ENCODE results near the gene SLAIN1. TPM values are rescaled to one million over a fixed set of nuclear protein-coding genes. Genes with fewer than 3 reads are reported as not detected.

Gene SLAIN1
- total RNA-seq, 3 donors from 2014 or later = 20.8 to 23.0 (median 22.0) TPM

DNA sequence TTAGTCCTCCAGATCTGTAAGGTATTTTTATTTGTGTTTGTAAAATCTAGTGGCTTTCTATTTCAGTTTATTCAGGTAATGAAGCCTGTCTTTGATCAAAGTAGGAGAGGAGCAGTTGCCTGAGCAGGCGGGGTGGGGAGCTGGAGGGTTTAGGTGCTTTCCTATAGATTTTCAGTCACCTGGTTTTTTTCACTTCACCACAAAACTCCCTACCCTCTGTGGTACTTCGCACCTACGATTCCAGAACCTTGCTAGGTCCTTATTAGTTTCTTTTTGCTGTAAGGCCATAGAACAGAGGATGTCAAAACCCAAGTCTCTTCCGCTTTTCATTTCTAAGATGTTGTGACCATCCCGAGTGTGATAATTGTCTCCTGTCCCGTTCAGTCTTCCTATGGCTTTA lies 26.6 kb downstream of the SLAIN1 start:
- Mint-ChIP-seq H3K9me3 (no peaks in the 10 kb centered on the region), H3K4me1 (ENCODE audit: low read depth) (peaks cover 29% of the 10 kb centered on the region), H3K36me3 (ENCODE audit: insufficient read depth) (peaks cover 53% of the 10 kb centered on the region), H3K4me3 (no peak overlapping the region), H3K27me3 (ENCODE audit: low read depth) (no peaks in the 10 kb centered on the region)
- DNase-seq (no peak), ATAC-seq (no peak)

DNA sequence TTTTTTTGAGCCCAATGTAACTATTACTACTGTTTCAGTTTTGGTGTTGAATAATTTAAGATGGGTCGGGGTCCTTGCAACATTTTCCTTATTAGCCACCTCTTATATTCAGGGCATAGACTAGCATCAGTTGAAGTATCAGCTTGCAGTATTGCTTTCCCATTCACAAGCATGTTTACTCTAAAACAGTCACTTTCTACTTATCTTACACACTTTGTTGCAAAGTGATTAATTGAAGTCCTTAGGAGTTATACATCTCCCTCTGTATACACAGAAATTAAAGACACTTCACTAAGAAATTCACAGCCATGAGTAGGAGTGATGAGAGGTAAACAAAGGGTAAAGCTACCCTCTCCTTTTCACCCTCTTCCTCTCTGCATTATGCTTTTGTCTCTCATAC lies 27.6 kb downstream of the SLAIN1 start:
- Mint-ChIP-seq H3K36me3 (ENCODE audit: insufficient read depth) (peaks cover 61% of the 10 kb centered on the region), H3K9me3 (no peaks in the 10 kb centered on the region), H3K27me3 (ENCODE audit: low read depth) (no peaks in the 10 kb centered on the region), H3K4me3 (no peak overlapping the region), H3K4me1 (ENCODE audit: low read depth) (peaks cover 39% of the 10 kb centered on the region)
- no peak for ATAC-seq
- DNase-seq = no peak

DNA sequence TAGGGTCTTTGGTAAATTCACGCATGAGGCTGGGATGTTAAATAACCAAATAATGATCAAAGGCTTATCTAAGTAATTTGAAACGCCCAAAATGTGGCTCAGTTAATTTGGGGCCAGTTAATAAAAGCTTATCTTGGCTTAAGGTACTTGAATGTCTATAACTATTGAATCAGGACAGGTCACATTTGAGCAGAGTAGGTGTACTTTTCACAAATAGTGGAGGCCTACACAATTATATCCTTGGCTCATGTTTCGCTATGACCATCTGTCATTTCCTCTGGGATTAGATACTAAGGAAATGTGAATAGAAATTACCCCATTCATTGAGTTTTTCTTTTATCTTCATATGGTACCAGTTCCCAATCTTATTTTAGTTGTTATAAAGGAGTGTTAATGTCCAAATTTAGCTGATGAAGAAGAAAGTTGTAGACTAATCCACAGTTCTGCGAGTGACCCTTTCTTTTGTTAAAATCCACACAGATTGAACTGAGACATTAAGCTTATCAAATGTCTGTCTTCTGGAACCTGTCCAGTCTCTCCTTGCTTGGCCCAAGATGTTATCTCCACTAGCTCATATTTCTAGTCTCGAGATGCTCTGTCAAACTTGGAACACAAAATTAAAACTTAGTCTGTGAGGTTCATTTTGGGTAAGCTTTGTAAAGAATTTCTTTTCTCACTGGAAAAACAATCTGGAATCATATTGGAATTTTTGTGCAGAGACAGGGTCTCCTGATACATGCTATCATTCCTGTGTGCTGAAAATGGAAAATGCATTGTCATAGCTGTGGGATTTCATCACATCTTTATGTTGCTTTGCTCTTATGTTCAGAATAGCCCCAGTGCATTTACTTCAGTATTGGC lies 31.0 kb downstream of the SLAIN1 start:
- peaks cover 46% of the 10 kb centered on the region for H3K36me3 Mint-ChIP-seq (ENCODE audit: insufficient read depth)
- peaks cover 42% of the 10 kb centered on the region for H3K4me1 Mint-ChIP-seq (ENCODE audit: low read depth)
- no peak for ATAC-seq
- H3K27me3 Mint-ChIP-seq (ENCODE audit: low read depth) = no peaks in the 10 kb centered on the region
- no peak overlapping the region for H3K4me3 Mint-ChIP-seq
- no peak for DNase-seq
- H3K9me3 Mint-ChIP-seq = no peaks in the 10 kb centered on the region

DNA sequence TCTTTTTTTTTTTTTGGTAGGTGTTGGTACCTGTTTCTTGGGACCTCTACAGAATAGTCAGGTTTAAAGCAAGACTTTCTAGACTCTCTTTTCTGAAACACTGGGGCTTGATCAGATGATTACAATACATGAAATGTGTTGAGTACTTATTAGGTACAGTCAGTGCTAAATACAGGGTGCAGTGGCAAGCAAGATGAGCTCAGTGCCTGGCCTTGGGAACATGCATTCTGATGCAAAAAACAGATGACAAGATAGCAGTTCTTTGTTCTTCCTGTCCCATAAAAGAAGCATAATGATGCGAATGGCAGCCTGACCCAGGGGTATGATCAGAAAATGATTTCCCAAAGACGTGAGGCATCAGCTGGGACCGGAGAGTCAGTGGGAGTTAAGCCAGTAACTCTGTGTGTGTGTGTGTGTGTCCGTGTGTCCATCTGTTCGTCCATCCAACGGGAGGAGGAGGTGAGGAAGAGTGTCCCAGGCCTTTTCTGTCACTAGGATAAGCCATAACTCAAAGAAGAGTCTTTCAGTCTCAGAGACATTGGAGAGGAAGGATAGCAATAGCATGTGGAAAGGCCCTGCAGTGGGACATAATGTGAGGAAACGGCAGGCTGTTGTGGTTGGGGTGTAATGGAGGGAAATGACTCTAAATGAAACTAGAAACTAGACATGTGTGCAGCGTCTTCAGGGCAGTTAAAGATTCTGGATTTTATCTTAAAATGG lies 32.2 kb downstream of the SLAIN1 start:
- H3K36me3 Mint-ChIP-seq (ENCODE audit: insufficient read depth) = peaks cover 41% of the 10 kb centered on the region
- DNase-seq (no peak), ATAC-seq (peak; percentile 92 to 93)
- no peaks in the 10 kb centered on the region for H3K27me3 Mint-ChIP-seq (ENCODE audit: low read depth)
- H3K4me3 Mint-ChIP-seq = peak overlapping the region; percentile 39
- peaks cover 37% of the 10 kb centered on the region for H3K4me1 Mint-ChIP-seq (ENCODE audit: low read depth)
- H3K9me3 Mint-ChIP-seq = no peaks in the 10 kb centered on the region

DNA sequence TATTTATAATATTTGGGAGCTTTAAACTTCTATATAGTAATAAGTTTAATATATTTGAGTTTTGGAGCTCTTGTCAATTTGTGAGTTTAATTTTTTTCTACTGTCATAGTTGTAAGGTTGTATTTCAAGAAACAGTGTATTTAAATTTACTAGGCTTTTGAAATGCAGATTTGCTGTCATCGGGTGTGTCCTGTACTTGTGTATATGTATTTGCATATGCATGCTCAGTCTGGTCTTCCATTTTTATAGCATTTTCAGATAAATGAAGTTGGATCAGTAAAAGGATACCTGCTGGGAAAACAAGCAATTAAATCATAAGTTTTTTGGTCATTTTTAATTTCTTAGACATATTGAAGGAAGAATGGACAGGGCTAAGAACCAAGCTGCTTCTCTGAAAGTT lies 33.1 kb downstream of the SLAIN1 start:
- DNase-seq (no peak), ATAC-seq (no peak)
- no peaks in the 10 kb centered on the region for H3K9me3 Mint-ChIP-seq
- peaks cover 33% of the 10 kb centered on the region for H3K36me3 Mint-ChIP-seq (ENCODE audit: insufficient read depth)
- H3K4me3 Mint-ChIP-seq = no peak overlapping the region
- peaks cover 31% of the 10 kb centered on the region for H3K4me1 Mint-ChIP-seq (ENCODE audit: low read depth)
- no peaks in the 10 kb centered on the region for H3K27me3 Mint-ChIP-seq (ENCODE audit: low read depth)

DNA sequence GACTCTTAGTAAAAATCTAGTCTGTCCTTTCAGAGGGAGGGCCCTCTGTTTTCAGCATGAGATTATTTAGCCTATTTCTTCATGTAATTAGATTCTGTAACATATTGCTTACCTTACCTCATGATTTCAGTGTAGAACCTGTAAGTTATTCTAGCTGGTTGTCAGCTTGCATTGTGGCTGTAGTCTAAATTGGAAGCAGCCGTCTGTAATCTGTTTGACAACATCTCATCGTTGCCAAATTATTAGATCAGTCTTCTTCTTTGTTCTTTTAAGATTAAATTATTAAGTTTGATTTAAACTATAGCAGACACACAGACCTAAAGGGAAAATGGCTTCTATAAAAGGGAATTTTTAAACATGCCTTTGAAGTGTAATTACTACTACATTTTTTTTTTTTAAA lies 34.8 kb downstream of the SLAIN1 start:
- Mint-ChIP-seq H3K9me3 (no peaks in the 10 kb centered on the region), H3K4me1 (ENCODE audit: low read depth) (peaks cover 26% of the 10 kb centered on the region), H3K27me3 (ENCODE audit: low read depth) (no peaks in the 10 kb centered on the region), H3K4me3 (no peak overlapping the region), H3K36me3 (ENCODE audit: insufficient read depth) (peaks cover 29% of the 10 kb centered on the region)
- no peak for DNase-seq
- no peak for ATAC-seq

DNA sequence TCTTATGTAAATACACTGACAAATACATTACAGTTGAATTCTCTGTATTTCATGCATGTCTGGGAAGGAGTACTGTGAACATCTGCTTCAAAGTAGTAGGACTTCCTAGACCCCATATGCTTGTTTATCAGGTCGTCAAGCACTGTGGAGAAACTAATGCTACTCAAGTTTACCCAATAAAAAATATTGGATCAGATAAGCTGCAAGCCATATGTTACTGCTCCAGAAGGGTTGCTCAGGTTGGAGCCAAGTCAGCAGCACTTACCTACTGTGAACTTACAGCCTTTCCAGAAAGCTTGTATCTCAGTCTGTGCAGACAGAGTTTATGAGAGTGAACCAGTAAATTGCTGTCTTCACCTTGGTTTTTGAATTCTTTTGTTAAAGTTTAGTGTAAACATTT lies 36.2 kb downstream of the SLAIN1 start:
- no peak for DNase-seq
- Mint-ChIP-seq H3K36me3 (ENCODE audit: insufficient read depth) (peaks cover 25% of the 10 kb centered on the region), H3K9me3 (no peaks in the 10 kb centered on the region), H3K4me1 (ENCODE audit: low read depth) (peaks cover 19% of the 10 kb centered on the region), H3K27me3 (ENCODE audit: low read depth) (no peaks in the 10 kb centered on the region), H3K4me3 (no peak overlapping the region)
- no peak for ATAC-seq

DNA sequence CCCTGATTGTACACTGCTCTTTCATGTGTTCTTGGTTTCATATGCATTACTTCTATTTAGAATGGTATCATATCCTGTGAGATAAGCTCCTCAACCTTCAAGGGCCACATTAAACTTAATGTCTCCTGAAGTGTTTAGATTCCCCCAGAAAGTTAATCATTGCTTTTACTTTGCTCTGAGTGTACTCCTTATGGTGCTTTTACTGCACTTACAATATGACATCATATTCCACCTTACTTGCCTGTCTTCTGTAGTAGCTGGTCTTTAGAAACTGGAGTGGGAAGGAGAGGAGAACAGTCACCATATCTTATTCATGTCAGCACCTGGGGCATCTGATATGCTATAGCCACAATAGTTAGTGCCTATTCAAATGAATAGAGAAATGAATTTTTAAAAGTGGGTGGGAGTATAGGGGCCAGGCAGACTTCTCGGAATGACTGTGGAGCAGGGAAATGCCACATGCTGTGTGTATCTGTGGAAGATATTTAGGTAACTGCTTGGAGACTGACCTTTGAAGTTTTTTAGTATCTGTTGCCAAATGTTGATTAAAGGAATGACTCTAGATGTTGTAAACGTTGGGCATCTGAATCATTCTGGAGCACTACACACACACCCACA lies 40.2 kb downstream of the SLAIN1 start:
- ATAC-seq (peak; percentile 85 to 93), DNase-seq (no peak)
- Mint-ChIP-seq H3K9me3 (no peaks in the 10 kb centered on the region), H3K4me3 (no peak overlapping the region), H3K4me1 (ENCODE audit: low read depth) (peaks cover 12% of the 10 kb centered on the region), H3K27me3 (ENCODE audit: low read depth) (no peaks in the 10 kb centered on the region), H3K36me3 (ENCODE audit: insufficient read depth) (peaks cover 6% of the 10 kb centered on the region)

DNA sequence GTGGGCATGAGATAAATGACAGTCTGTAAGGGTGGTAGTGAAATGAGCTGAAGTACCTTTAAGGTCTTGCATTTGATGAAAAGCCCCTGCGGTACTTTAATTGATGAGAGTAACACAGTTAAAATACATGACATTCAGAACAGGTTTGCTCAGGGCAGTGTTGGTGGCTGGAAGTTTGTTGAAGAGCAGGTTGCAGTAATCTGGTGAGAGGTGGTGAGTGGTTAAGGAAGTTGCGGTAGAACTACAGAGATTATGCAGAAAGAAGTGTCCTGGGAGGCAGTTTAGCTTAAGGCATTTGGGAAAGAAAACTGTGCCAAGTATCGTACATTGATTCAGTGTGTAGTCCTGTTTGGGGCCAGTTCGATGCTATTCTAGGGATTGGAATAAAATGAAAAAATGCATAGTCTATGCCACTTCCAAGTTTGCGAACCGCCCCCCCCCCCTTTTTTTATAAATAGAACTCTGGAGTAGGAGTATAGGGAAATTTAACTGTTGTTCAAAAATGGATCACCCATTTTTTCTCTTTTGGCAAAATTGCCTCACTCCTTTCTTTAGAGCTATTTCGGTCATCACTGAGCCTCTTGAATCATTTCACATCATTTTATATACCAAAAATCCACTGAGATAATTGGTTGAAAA lies 42.7 kb downstream of the SLAIN1 start:
- Mint-ChIP-seq H3K27me3 (ENCODE audit: low read depth) (no peaks in the 10 kb centered on the region), H3K4me1 (ENCODE audit: low read depth) (peaks cover 12% of the 10 kb centered on the region), H3K36me3 (ENCODE audit: insufficient read depth) (peaks cover 14% of the 10 kb centered on the region), H3K4me3 (no peak overlapping the region), H3K9me3 (no peaks in the 10 kb centered on the region)
- DNase-seq (no peak), ATAC-seq (no peak)

DNA sequence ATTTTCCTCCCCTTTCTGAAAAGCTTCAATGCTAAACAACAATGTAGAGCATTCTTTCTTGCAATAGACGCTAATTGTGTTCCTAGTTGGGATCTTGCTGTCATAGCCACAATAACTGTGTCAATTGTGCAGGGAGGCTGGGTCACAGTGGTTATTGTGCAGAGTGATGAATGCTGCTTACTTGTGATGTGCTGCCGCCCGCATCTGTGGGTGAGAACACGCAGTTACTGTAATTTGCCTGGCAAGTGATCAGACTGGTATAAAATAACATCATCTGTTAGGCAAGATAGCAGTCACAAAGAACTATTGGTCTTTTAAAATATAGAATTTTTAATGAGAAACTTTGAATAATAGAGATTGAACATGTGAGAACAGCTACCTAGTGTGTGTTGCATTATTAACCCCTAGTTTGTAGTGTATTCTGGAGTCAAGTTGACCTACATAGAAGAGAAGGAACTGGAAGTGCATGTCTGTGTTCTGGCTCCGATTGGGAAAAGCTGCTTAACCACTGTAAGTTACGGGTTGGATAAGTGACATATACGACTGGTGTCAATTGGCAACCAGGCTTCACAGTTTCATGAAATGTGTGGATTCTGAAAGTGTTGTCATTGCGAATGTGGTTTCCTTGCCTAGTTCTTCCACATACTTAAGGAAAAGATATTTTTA lies 43.6 kb downstream of the SLAIN1 start:
- no peak for DNase-seq
- peaks cover 12% of the 10 kb centered on the region for H3K4me1 Mint-ChIP-seq (ENCODE audit: low read depth)
- no peaks in the 10 kb centered on the region for H3K27me3 Mint-ChIP-seq (ENCODE audit: low read depth)
- H3K4me3 Mint-ChIP-seq = no peak overlapping the region
- H3K36me3 Mint-ChIP-seq (ENCODE audit: insufficient read depth) = peaks cover 16% of the 10 kb centered on the region
- no peak for ATAC-seq
- H3K9me3 Mint-ChIP-seq = no peaks in the 10 kb centered on the region

DNA sequence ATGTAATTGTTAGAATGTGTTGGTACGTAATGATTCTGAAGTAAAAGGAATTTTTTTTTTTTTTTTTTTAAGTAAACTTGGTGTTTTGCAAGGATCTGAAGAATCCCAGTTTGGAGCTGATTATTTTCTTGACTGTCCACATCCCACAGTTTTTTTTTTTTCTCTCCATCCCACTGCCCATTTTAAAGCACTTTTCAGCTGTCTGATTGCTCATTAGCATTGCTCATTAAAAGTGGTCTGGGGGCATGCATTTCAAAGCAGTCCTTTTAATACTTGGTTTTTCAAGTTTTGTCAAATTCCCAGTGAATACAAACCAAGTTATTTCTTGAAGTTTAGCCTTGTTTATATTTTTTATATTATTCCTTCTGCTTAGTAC lies 44.1 kb downstream of the SLAIN1 start:
- Mint-ChIP-seq H3K36me3 (ENCODE audit: insufficient read depth) (peaks cover 18% of the 10 kb centered on the region), H3K9me3 (no peaks in the 10 kb centered on the region), H3K27me3 (ENCODE audit: low read depth) (no peaks in the 10 kb centered on the region), H3K4me1 (ENCODE audit: low read depth) (peaks cover 12% of the 10 kb centered on the region), H3K4me3 (no peak overlapping the region)
- DNase-seq = no peak
- ATAC-seq = no peak

DNA sequence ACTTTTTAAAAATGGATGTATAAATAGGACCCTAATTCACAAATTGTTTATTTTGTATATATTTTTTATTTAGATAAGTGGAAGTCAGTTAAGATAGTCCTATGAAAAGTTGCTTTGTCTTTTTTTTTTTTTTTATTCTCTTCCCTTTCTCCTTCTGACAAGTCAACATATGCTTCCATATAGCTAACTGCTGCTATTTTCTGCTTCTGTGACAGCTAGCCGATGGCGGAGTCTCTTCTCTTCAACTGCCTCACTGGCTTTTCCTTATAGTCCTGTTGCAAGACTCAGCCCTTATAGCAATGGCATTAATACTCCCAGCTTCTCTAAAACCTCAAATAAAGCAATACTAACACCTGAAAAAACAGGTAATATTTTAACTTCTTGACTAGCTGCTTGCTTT lies 45.3 kb downstream of the SLAIN1 start:
- Mint-ChIP-seq H3K9me3 (no peaks in the 10 kb centered on the region), H3K36me3 (ENCODE audit: insufficient read depth) (peaks cover 25% of the 10 kb centered on the region), H3K27me3 (ENCODE audit: low read depth) (no peaks in the 10 kb centered on the region), H3K4me1 (ENCODE audit: low read depth) (peaks cover 12% of the 10 kb centered on the region), H3K4me3 (no peak overlapping the region)
- DNase-seq = no peak
- ATAC-seq = no peak

DNA sequence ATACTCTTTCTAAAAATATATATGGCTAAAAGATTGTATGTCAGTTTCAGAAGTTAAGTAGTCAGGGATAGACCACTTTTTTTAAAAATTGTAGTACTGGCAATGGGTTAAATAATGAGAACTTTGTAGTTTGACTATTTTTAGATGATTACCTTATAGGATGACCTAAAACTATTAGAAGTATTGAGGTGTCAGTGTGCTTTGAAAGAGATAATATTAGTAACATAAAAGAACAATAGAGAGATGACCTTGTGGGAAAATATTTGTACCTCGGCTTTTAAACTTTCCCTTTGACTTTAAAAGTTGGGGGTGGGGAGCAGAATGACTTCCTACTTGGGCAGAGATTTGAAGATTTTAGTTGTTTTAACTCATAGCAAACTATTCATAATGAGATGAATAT lies 48.3 kb downstream of the SLAIN1 start:
- H3K36me3 Mint-ChIP-seq (ENCODE audit: insufficient read depth) = peaks cover 31% of the 10 kb centered on the region
- no peak for ATAC-seq
- no peak overlapping the region for H3K4me3 Mint-ChIP-seq
- H3K4me1 Mint-ChIP-seq (ENCODE audit: low read depth) = peaks cover 11% of the 10 kb centered on the region
- DNase-seq = no peak
- H3K9me3 Mint-ChIP-seq = no peaks in the 10 kb centered on the region
- no peaks in the 10 kb centered on the region for H3K27me3 Mint-ChIP-seq (ENCODE audit: low read depth)

DNA sequence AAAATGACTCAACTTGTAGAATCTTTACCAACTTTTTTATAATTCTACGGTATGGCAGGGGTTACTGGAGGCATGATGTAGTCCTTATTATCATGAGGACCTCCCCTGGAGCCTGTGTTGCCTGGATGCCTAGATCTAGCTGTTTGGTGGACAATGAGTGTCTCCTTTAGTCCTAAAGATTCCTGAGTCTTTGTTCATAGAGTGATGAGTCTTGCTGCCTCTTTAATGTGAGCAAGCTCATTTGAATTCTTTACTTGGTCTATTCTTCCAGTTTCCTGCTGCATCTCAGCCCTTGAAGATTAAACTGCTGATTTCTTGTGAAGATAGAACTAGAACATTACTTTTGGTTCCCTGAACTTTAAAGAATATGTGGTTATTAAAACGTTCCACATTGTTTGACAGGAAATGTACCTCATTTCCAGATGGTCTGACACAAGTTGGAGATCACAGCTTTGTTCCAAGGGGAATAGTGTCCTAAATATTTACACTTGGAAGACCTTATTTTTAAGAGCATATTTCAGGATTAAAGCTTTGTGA lies 51.9 kb downstream of the SLAIN1 start:
- no peak for ATAC-seq
- H3K27me3 Mint-ChIP-seq (ENCODE audit: low read depth) = no peaks in the 10 kb centered on the region
- H3K36me3 Mint-ChIP-seq (ENCODE audit: insufficient read depth) = peaks cover 30% of the 10 kb centered on the region
- no peaks in the 10 kb centered on the region for H3K9me3 Mint-ChIP-seq
- no peak for DNase-seq
- no peak overlapping the region for H3K4me3 Mint-ChIP-seq
- peaks cover 18% of the 10 kb centered on the region for H3K4me1 Mint-ChIP-seq (ENCODE audit: low read depth)

Measured in activated T-cell treated with anti-CD3 and anti-CD28 coated beads, Interleukin-2, amount 50 U/mL, for 4 hours (primary cell).